NT2/D1 (cell line): Measurements from ENCODE around the gene ARRDC3.

ENCODE experiments used
- SUZ12 ChIP-seq: IDR thresholded peaks from 2 replicates; pipeline ENCODE4 v1.6.1; 2011; ENCODE audit not compliant: insufficient read length, insufficient read depth; ENCODE audit errors: extremely low read depth
- YY1 ChIP-seq: IDR thresholded peaks from 2 replicates; pipeline ENCODE4 v1.6.1; 2011; ENCODE audit not compliant: insufficient read length, insufficient read depth
- ZNF274 ChIP-seq: IDR thresholded peaks from 2 replicates; pipeline ENCODE4 v1.6.1; 2011; ENCODE audit warnings: mild to moderate bottlenecking, low read depth, low read length

DNA sequence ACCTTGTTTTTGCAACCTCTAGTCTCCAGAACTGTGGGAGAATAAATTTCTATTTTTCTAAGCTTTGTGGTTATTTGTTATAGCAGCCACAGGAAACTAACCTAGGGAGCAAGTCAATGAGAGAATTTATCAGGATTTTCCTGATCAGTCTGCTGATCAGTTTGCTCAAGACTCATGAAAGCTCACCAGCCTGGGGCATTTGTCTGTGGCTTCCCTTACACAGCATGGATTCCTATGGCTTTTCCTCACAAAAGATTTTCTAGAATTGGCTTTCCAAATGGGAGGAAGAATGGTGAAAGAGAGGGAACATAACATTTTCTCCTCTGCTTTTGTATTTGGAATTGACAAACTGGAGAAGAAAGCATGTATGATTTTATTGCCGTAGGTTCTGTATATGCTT is 20.2 kb downstream of the ARRDC3 start:
- TF ChIP-seq ZNF274, result no peak
- no peak for TF ChIP-seq YY1
- TF ChIP-seq SUZ12, result no peak
